Measurements from ENCODE around the gene HTD2. TPM values are rescaled to one million over a fixed set of nuclear protein-coding genes. Genes with fewer than 3 reads are reported as not detected.
"Not testable (repeated sequence)": the region's sequence is repeated elsewhere in the genome, so short reads cannot be mapped to it uniquely, and the experiment has no call there.

Gene HTD2
- total and polyA plus RNA-seq, 3 experiments from 2014 or later: 12.4 to 29.6 (median 14.6) TPM

GRCh38 chr3:58287354-58287753 lies 19.0 kb upstream of the HTD2 start:
- Histone ChIP-seq H3K4me3 (ENCODE audit: low read length) (no peak overlapping the region), H3K27ac (ENCODE audit: low read depth, low read length) (no peak overlapping the region), H3K36me3 (ENCODE audit: insufficient read depth, low read length) (no peaks in the 10 kb centered on the region), H3K4me1 (ENCODE audit: insufficient read depth, low read length) (no peaks in the 10 kb centered on the region), H3K9me3 (ENCODE audit: low read length) (no peaks in the 10 kb centered on the region), H3K27me3 (ENCODE audit: insufficient read depth, low read length, poor library complexity, severe bottlenecking) (no peaks in the 10 kb centered on the region)
- Mint-ChIP-seq H3K27ac (no peak overlapping the region), H3K4me1 (no peaks in the 10 kb centered on the region), H3K4me3 (no peak overlapping the region), H3K27me3 (no peaks in the 10 kb centered on the region), H3K9me3 (no peaks in the 10 kb centered on the region), H3K36me3 (peaks cover 11 to 38% (median 18%) of the 10 kb centered on the region in 3 donors)
- POLR2A ChIA-PET: no interaction called here
- CTCF ChIA-PET: no interaction called here
- no peak for DNase-seq

DNA sequence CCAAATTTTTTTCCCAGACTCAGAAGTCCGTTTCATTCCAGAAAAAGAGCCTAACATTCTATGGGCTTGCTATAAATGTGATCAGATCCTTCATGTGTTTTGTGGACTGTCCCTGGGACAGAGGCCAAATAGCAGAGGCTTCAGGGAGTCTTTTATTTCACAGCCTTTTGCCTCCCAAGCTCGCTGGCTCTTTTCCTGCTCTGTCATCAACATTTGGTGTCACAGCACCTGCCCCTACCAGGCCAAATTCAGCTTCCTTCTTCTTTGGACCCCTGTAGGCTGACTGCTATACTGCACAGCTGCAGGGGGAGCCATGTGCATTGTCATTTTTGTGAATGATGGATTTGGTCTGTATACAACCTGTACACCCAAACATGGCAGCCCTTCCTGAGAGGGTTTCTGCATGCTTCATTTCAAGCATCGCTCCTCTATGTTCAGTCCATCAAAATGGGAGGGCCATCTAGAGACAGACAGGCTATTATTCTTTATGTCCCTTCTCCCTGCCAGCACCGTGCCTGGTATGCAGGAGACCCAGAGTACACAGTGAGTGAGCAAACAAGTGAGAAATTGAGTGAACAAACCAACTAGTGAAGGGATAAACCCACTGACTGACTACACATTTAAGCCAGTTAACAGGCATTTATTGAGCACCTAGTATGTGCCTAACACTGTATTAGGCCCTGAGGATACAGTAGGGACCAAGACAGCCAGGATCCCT lies 18.1 kb upstream of the HTD2 start:
- no peaks in the 10 kb centered on the region for H3K9me3 ChIP-seq (ENCODE audit: low read length)
- no peak overlapping the region for H3K4me3 Mint-ChIP-seq
- DNase-seq: no peak
- H3K4me1 ChIP-seq (ENCODE audit: insufficient read depth, low read length): no peaks in the 10 kb centered on the region
- H3K4me1 Mint-ChIP-seq: no peaks in the 10 kb centered on the region
- no peaks in the 10 kb centered on the region for H3K36me3 ChIP-seq (ENCODE audit: insufficient read depth, low read length)
- H3K4me3 ChIP-seq (ENCODE audit: low read length): no peak overlapping the region
- H3K27me3 Mint-ChIP-seq: no peaks in the 10 kb centered on the region
- H3K27ac ChIP-seq (ENCODE audit: low read depth, low read length): no peak overlapping the region
- peaks cover 11 to 35% (median 18%) of the 10 kb centered on the region in 3 donors for H3K36me3 Mint-ChIP-seq
- peak overlapping the region in 1 of 8 donors; percentile 11 for H3K27ac Mint-ChIP-seq
- no peaks in the 10 kb centered on the region for H3K27me3 ChIP-seq (ENCODE audit: insufficient read depth, low read length, poor library complexity, severe bottlenecking)
- no peaks in the 10 kb centered on the region for H3K9me3 Mint-ChIP-seq
- POLR2A ChIA-PET: interaction anchor here (0.5 kb wide), 1 partner anchor 17 kb away, joined by 3 read pairs; no protein-coding TSS in a partner anchor
- CTCF ChIA-PET: interaction anchor here (0.9 kb wide), 1 partner anchor 18 kb away, joined by 3 read pairs; no protein-coding TSS in a partner anchor

DNA sequence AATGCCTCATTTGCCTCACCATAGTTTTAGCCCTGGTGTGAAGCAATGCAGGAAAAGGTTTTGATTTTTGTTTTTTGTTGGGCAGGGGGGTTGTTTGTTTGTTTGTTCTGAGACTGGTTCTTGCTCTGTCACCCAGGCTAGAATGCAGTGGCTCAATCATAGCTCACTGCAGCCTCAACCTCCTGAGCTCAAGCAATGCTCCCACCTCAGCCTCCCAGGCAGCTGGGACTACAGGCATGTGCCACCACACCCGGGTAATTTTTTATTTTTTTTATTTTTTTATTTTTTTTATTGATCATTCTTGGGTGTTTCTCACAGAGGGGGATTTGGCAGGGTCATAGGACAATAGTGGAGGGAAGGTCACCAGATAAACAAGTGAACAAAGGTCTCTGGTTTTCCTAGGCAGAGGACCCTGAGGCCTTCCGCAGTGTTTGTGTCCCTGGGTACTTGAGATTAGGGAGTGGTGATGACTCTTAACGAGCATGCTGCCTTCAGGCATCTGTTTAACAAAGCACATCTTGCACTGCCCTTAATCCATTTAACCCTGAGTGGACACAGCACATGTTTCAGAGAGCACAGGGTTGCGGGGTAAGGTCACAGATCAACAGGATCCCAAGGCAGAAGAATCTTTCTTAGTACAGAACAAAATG lies 17.2 kb upstream of the HTD2 start:
- CTCF ChIA-PET; H3K4me1 Mint-ChIP-seq; H3K4me3 Mint-ChIP-seq; H3K9me3 Mint-ChIP-seq; H3K27me3 ChIP-seq (ENCODE audit: insufficient read depth, low read length, poor library complexity, severe bottlenecking); H3K27me3 Mint-ChIP-seq; POLR2A ChIA-PET; H3K27ac Mint-ChIP-seq; H3K27ac ChIP-seq (ENCODE audit: low read depth, low read length); H3K9me3 ChIP-seq (ENCODE audit: low read length); H3K4me3 ChIP-seq (ENCODE audit: low read length); H3K36me3 ChIP-seq (ENCODE audit: insufficient read depth, low read length); H3K4me1 ChIP-seq (ENCODE audit: insufficient read depth, low read length); DNase-seq: not testable (repeated sequence)
- peaks cover 7 to 33% (median 22%) of the 10 kb centered on the region in 3 donors for H3K36me3 Mint-ChIP-seq

- H3K4me1 ChIP-seq (ENCODE audit: insufficient read depth, low read length); DNase-seq; H3K36me3 ChIP-seq (ENCODE audit: insufficient read depth, low read length); CTCF ChIA-PET; H3K4me3 ChIP-seq (ENCODE audit: low read length); H3K4me1 Mint-ChIP-seq; H3K27ac ChIP-seq (ENCODE audit: low read depth, low read length); H3K27me3 Mint-ChIP-seq; H3K4me3 Mint-ChIP-seq; H3K9me3 Mint-ChIP-seq; POLR2A ChIA-PET; H3K27me3 ChIP-seq (ENCODE audit: insufficient read depth, low read length, poor library complexity, severe bottlenecking); H3K9me3 ChIP-seq (ENCODE audit: low read length): not testable (repeated sequence)
- peak overlapping the region in 1 of 8 donors; percentile 76 for H3K27ac Mint-ChIP-seq
- H3K36me3 Mint-ChIP-seq: peaks cover 2 to 24% (median 20%) of the 10 kb centered on the region in 3 donors
Measured at GRCh38 chr3:58290446-58290845, 15.9 kb upstream of the HTD2 start.

DNA sequence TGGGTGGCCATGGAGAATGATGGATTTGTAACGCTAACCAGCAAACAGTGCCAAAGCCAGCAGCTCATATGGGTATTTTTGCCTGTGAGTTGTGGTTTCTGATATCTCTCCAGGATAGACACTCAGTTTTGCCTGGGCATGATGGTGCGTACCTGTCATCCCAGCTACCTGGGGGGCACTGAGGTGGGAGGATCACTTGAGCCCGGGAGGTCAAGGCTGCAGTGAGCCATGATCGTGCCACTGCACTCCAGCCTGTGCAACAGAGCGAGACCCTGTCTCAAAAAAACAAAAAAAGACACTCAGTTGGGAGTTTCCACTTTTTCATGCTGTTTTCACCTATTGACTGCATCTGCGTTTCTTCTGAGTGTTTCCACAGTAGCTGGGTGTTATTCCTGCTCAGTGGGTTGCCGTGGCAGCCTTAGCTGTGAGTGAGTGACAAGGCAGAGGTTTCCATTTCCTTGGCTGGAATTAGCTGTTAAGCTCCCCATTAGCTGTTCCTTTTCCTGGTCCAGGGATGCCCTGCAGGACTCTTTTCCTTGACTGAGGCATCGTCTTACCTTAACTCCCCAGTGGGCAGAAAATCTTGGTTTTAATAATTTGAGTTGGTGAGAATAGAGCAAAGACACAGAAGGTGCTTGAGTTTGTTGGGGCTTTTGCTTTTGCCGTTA lies 14.5 kb upstream of the HTD2 start:
- H3K4me3 ChIP-seq (ENCODE audit: low read length): no peak overlapping the region
- no peak overlapping the region for H3K27ac Mint-ChIP-seq

DNA sequence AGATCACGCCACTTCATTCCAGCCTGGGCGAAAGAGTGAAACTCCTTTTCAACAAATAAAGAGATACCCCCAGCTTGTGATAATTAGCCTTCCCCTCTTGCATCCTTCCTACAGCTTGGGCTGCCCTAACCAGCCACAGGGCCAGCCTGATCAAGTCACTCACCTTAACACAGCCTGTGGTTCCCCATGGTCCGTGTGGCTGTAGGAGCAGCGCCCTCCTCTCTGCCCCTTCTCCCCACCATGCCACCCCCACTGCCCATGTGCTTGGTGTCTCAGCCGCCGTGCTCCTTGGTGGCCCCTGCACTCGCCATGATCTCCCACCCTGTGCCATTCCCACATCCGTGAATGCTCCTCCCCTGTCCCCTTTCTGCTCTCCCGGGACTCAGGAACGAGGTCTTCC lies 13.5 kb upstream of the HTD2 start:
- no peaks in the 10 kb centered on the region for H3K4me1 Mint-ChIP-seq
- peaks cover 0 to under 1% of the 10 kb centered on the region in 2 donors for H3K27me3 Mint-ChIP-seq
- DNase-seq: no peak
- Histone ChIP-seq H3K4me3 (ENCODE audit: low read length) (no peak overlapping the region), H3K27me3 (ENCODE audit: insufficient read depth, low read length, poor library complexity, severe bottlenecking) (no peaks in the 10 kb centered on the region), H3K4me1 (ENCODE audit: insufficient read depth, low read length) (no peaks in the 10 kb centered on the region), H3K36me3 (ENCODE audit: insufficient read depth, low read length) (no peaks in the 10 kb centered on the region), H3K9me3 (ENCODE audit: low read length) (no peaks in the 10 kb centered on the region), H3K27ac (ENCODE audit: low read depth, low read length) (no peak overlapping the region)
- H3K4me3 Mint-ChIP-seq: no peak overlapping the region
- H3K27ac Mint-ChIP-seq: peak overlapping the region in 2 of 8 donors; percentile 22 to 56
- peaks cover 2 to 17% (median 12%) of the 10 kb centered on the region in 3 donors for H3K36me3 Mint-ChIP-seq
- CTCF ChIA-PET: interaction anchor here (2.7 kb wide), 1 partner anchor 14 kb away, joined by 14 read pairs; the partner anchor contains the start of genes HTD2 and RPP14
- POLR2A ChIA-PET: no interaction called here
- H3K9me3 Mint-ChIP-seq: peaks cover 0 to 4% (median 0%) of the 10 kb centered on the region in 5 donors

More for the DNA sequence above, 14.5 kb upstream of the HTD2 start:
- no peaks in the 10 kb centered on the region for H3K4me1 ChIP-seq (ENCODE audit: insufficient read depth, low read length)
- no peak for DNase-seq
- no peak overlapping the region for H3K4me3 Mint-ChIP-seq
- H3K9me3 ChIP-seq (ENCODE audit: low read length): no peaks in the 10 kb centered on the region
- H3K27ac ChIP-seq (ENCODE audit: low read depth, low read length): no peak overlapping the region
- POLR2A ChIA-PET: no interaction called here
- CTCF ChIA-PET: interaction anchor here (2.7 kb wide), 1 partner anchor 15 kb away, joined by 14 read pairs; the partner anchor contains the start of genes HTD2 and RPP14
- no peaks in the 10 kb centered on the region for H3K36me3 ChIP-seq (ENCODE audit: insufficient read depth, low read length)
- H3K4me1 Mint-ChIP-seq: no peaks in the 10 kb centered on the region
- H3K9me3 Mint-ChIP-seq: peaks cover 0 to 4% (median 0%) of the 10 kb centered on the region in 5 donors
- H3K27me3 Mint-ChIP-seq: no peaks in the 10 kb centered on the region
- H3K36me3 Mint-ChIP-seq: peaks cover 2 to 18% (median 16%) of the 10 kb centered on the region in 3 donors
- no peaks in the 10 kb centered on the region for H3K27me3 ChIP-seq (ENCODE audit: insufficient read depth, low read length, poor library complexity, severe bottlenecking)

- ChIA-PET CTCF (interaction anchor here (2.7 kb wide), 1 partner anchor 13 kb away, joined by 14 read pairs; the partner anchor contains the start of genes HTD2 and RPP14), POLR2A (no interaction called here)
- Mint-ChIP-seq H3K27ac (no peak overlapping the region), H3K36me3 (peaks cover 2 to 11% (median 6%) of the 10 kb centered on the region in 3 donors), H3K9me3 (peaks cover 0 to 4% (median 0%) of the 10 kb centered on the region in 5 donors), H3K4me1 (no peaks in the 10 kb centered on the region), H3K27me3 (peaks cover 3 to 4% of the 10 kb centered on the region in 2 donors), H3K4me3 (no peak overlapping the region)
- Histone ChIP-seq H3K9me3 (ENCODE audit: low read length) (no peaks in the 10 kb centered on the region), H3K4me1 (ENCODE audit: insufficient read depth, low read length) (no peaks in the 10 kb centered on the region), H3K27me3 (ENCODE audit: insufficient read depth, low read length, poor library complexity, severe bottlenecking) (no peaks in the 10 kb centered on the region), H3K4me3 (ENCODE audit: low read length) (no peak overlapping the region), H3K27ac (ENCODE audit: low read depth, low read length) (no peak overlapping the region), H3K36me3 (ENCODE audit: insufficient read depth, low read length) (no peaks in the 10 kb centered on the region)
- DNase-seq: no peak
Measured at GRCh38 chr3:58293516-58293915, 12.8 kb upstream of the HTD2 start.

GRCh38 chr3:58296269-58296668 lies 10.1 kb upstream of the HTD2 start:
- Histone ChIP-seq H3K36me3 (ENCODE audit: insufficient read depth, low read length) (no peaks in the 10 kb centered on the region), H3K27me3 (ENCODE audit: insufficient read depth, low read length, poor library complexity, severe bottlenecking) (peaks cover 7% of the 10 kb centered on the region), H3K4me3 (ENCODE audit: low read length) (no peak overlapping the region), H3K4me1 (ENCODE audit: insufficient read depth, low read length) (no peaks in the 10 kb centered on the region), H3K27ac (ENCODE audit: low read depth, low read length) (no peak overlapping the region), H3K9me3 (ENCODE audit: low read length) (no peaks in the 10 kb centered on the region)
- Mint-ChIP-seq H3K4me1 (no peaks in the 10 kb centered on the region), H3K36me3 (peaks cover 2 to 11% (median 4%) of the 10 kb centered on the region in 3 donors), H3K27me3 (peaks cover 23 to 27% of the 10 kb centered on the region in 2 donors), H3K27ac (no peak overlapping the region), H3K9me3 (peaks cover 0 to 4% (median 2%) of the 10 kb centered on the region in 5 donors), H3K4me3 (no peak overlapping the region)
- POLR2A ChIA-PET: no interaction called here
- CTCF ChIA-PET: interaction anchor here (2.8 kb wide), 1 partner anchor 10 kb away, joined by 15 read pairs; the partner anchor contains the start of genes HTD2 and RPP14
- DNase-seq: no peak
